Muscle of leg (tissue), 11 donors: ENCODE results near the gene KCNMA1. TPM values are rescaled to one million over a fixed set of nuclear protein-coding genes. Genes with fewer than 3 reads are reported as not detected.

ENCODE experiments used
- DNase-seq: peaks from one replicate; pipeline ENCODE4 v3.0.0; 2013
- H3K27ac ChIP-seq: one replicate; pipeline ENCODE4 v1.5.1; 2013; ENCODE audit warnings: mild to moderate bottlenecking, low read length, control low read depth
- H3K27me3 ChIP-seq: one replicate; pipeline ENCODE4 v1.6.1; 2013; ENCODE audit warnings: low read length; ENCODE audit not compliant: control insufficient read depth, insufficient read depth
- H3K36me3 ChIP-seq: one replicate; pipeline ENCODE4 v1.6.1; 2013; ENCODE audit warnings: low read length; ENCODE audit not compliant: control insufficient read depth, insufficient read depth
- H3K4me1 ChIP-seq: one replicate; pipeline ENCODE4 v1.6.1; 2013; ENCODE audit warnings: low read length; ENCODE audit not compliant: control insufficient read depth, insufficient read depth
- H3K4me3 ChIP-seq: one replicate; pipeline ENCODE4 v1.5.1; 2013; ENCODE audit warnings: low read length, control low read depth
- H3K9me3 ChIP-seq: replicated peaks from 2 replicates; pipeline ENCODE4 v1.6.1; 2013; ENCODE audit warnings: low read depth, low read length; ENCODE audit not compliant: control insufficient read depth
- WGBS: methylation state at CpG from one replicate; pipeline ENCODE4 v1.1.5; 2013; ENCODE audit warnings: missing lambda C conversion rate; ENCODE audit not compliant: insufficient coverage; 5-methylcytosine and 5-hydroxymethylcytosine counted together
- polyA plus RNA-seq, 8 donors: library from polyadenylated mRNA; unstranded; fragments of 120-200 nt; gene quantifications; one replicate each; pipeline versions ENCODE4 v1.2.1 to v1.2.3, GENCODE V29; 2013; ENCODE audit warnings: inconsistent platforms in 1 of 8, low replicate concordance in 1 of 8; ENCODE audit not compliant: insufficient read length in 8 of 8, insufficient read depth in 1 of 8
- total RNA-seq: library from RNA; stranded (reverse); fragments of 120-200 nt; gene quantifications from one replicate; pipeline ENCODE4 v1.2.4, GENCODE V29; 2013

KCNMA1 gene
- total and polyA plus RNA-seq, 9 donors, result 12.7 to 23.3 (median 18.2) TPM

- DNase-seq, result no peak
- Histone ChIP-seq H3K9me3 (no peaks in the 10 kb centered on the region), H3K27ac (no peak overlapping the region), H3K36me3 (no peaks in the 10 kb centered on the region), H3K4me1 (peaks cover 12% of the 10 kb centered on the region), H3K4me3 (no peak overlapping the region), H3K27me3 (no peaks in the 10 kb centered on the region)
- WGBS, result no CpG with 5 or more reads among the region's 4 CpGs
These were observed 279.8 kb downstream of the KCNMA1 start for GRCh38 chr10:77357611-77358310.

GRCh38 chr10:77357185-77357584 is 280.4 kb downstream of the KCNMA1 start:
- H3K27ac ChIP-seq, result no peak overlapping the region
- no peak overlapping the region for H3K4me3 ChIP-seq
- no peaks in the 10 kb centered on the region for H3K27me3 ChIP-seq
- no peak for DNase-seq
- H3K4me1 ChIP-seq, result peaks cover 7% of the 10 kb centered on the region
- no peaks in the 10 kb centered on the region for H3K36me3 ChIP-seq
- no peaks in the 10 kb centered on the region for H3K9me3 ChIP-seq

- Histone ChIP-seq H3K4me3 (no peak overlapping the region), H3K36me3 (no peaks in the 10 kb centered on the region), H3K27me3 (no peaks in the 10 kb centered on the region), H3K9me3 (no peaks in the 10 kb centered on the region), H3K27ac (no peak overlapping the region), H3K4me1 (peaks cover 7% of the 10 kb centered on the region)
- 67% methylated on average over 1 of the region's 4 CpGs for WGBS
- DNase-seq, result no peak
These were observed 281.8 kb downstream of the KCNMA1 start for GRCh38 chr10:77355844-77356243.

GRCh38 chr10:77351386-77351785 is 286.2 kb downstream of the KCNMA1 start:
- no peak for DNase-seq
- Histone ChIP-seq H3K27ac (no peak overlapping the region), H3K4me1 (no peaks in the 10 kb centered on the region), H3K9me3 (no peaks in the 10 kb centered on the region), H3K27me3 (no peaks in the 10 kb centered on the region), H3K36me3 (no peaks in the 10 kb centered on the region), H3K4me3 (no peak overlapping the region)

GRCh38 chr10:77350711-77351119 is 286.9 kb downstream of the KCNMA1 start:
- DNase-seq, result no peak
- no peaks in the 10 kb centered on the region for H3K27me3 ChIP-seq
- H3K4me1 ChIP-seq, result no peaks in the 10 kb centered on the region
- no peak overlapping the region for H3K27ac ChIP-seq
- H3K36me3 ChIP-seq, result no peaks in the 10 kb centered on the region
- no peaks in the 10 kb centered on the region for H3K9me3 ChIP-seq
- no peak overlapping the region for H3K4me3 ChIP-seq
- WGBS, result no CpG with 5 or more reads among the region's 1 CpG

- no peak for DNase-seq
- Histone ChIP-seq H3K4me1 (no peaks in the 10 kb centered on the region), H3K9me3 (no peaks in the 10 kb centered on the region), H3K27me3 (no peaks in the 10 kb centered on the region), H3K27ac (no peak overlapping the region), H3K4me3 (no peak overlapping the region), H3K36me3 (no peaks in the 10 kb centered on the region)
- WGBS, result no CpG with 5 or more reads among the region's 1 CpG
These were observed 287.5 kb downstream of the KCNMA1 start for GRCh38 chr10:77350134-77350533.

GRCh38 chr10:77349226-77349625 is 288.4 kb downstream of the KCNMA1 start:
- Histone ChIP-seq H3K27me3 (no peaks in the 10 kb centered on the region), H3K36me3 (no peaks in the 10 kb centered on the region), H3K27ac (no peak overlapping the region), H3K9me3 (no peaks in the 10 kb centered on the region), H3K4me1 (no peaks in the 10 kb centered on the region), H3K4me3 (no peak overlapping the region)
- 100% methylated on average over 1 of the region's 2 CpGs for WGBS
- DNase-seq, result no peak

GRCh38 chr10:77348751-77349150 is 288.9 kb downstream of the KCNMA1 start:
- WGBS, result no CpG with 5 or more reads among the region's 2 CpGs
- Histone ChIP-seq H3K27me3 (peaks cover 2% of the 10 kb centered on the region), H3K4me1 (no peaks in the 10 kb centered on the region), H3K9me3 (no peaks in the 10 kb centered on the region), H3K4me3 (no peak overlapping the region), H3K27ac (no peak overlapping the region), H3K36me3 (no peaks in the 10 kb centered on the region)
- no peak for DNase-seq

GRCh38 chr10:77348082-77348481 is 289.5 kb downstream of the KCNMA1 start:
- Histone ChIP-seq H3K4me3 (no peak overlapping the region), H3K9me3 (no peaks in the 10 kb centered on the region), H3K4me1 (no peaks in the 10 kb centered on the region), H3K36me3 (no peaks in the 10 kb centered on the region), H3K27ac (no peak overlapping the region), H3K27me3 (peaks cover 3% of the 10 kb centered on the region)
- WGBS, result 100% methylated on average over 2 of the region's 6 CpGs
- DNase-seq, result no peak

- DNase-seq, result no peak
- H3K27me3 ChIP-seq, result peaks cover 3% of the 10 kb centered on the region
- no peaks in the 10 kb centered on the region for H3K9me3 ChIP-seq
- no peak overlapping the region for H3K4me3 ChIP-seq
- H3K4me1 ChIP-seq, result no peaks in the 10 kb centered on the region
- no peak overlapping the region for H3K27ac ChIP-seq
- WGBS, result no CpG with 5 or more reads among the region's 2 CpGs
- H3K36me3 ChIP-seq, result no peaks in the 10 kb centered on the region
These were observed 290.6 kb downstream of the KCNMA1 start for GRCh38 chr10:77347052-77347451.

GRCh38 chr10:77341055-77341454 is 296.6 kb downstream of the KCNMA1 start:
- Histone ChIP-seq H3K4me1 (no peaks in the 10 kb centered on the region), H3K27me3 (peaks cover 3% of the 10 kb centered on the region), H3K36me3 (no peaks in the 10 kb centered on the region)

More at GRCh38 chr10:77341055-77341454, 296.6 kb downstream of the KCNMA1 start:
- no peak overlapping the region for H3K4me3 ChIP-seq
- peaks cover 5% of the 10 kb centered on the region for H3K9me3 ChIP-seq
- no peak overlapping the region for H3K27ac ChIP-seq
- DNase-seq, result no peak
- 86% methylated on average over 1 of the region's 3 CpGs for WGBS
